Stimulated activated CD8-positive, alpha-beta memory T cell treated with anti-CD3 and anti-CD28 coated beads, Interleukin-15, amount 100 ng/mL, for 1 hour (primary cell): ENCODE data around the gene CDKAL1.

ENCODE experiments used
- DNase-seq: peaks from one replicate; pipeline ENCODE4 v3.0.0-alpha.2; 2020; ENCODE audit warnings: low read depth

The CDKAL1 gene

GRCh38 chr6:20681243-20681684 lies 147.0 kb downstream of the CDKAL1 start:
- no peak for DNase-seq

GRCh38 chr6:20684474-20684873 lies 150.2 kb downstream of the CDKAL1 start:
- no peak for DNase-seq

GRCh38 chr6:20686142-20686541 lies 151.9 kb downstream of the CDKAL1 start:
- no peak for DNase-seq

- no peak for DNase-seq
Observed at GRCh38 chr6:20687494-20687893, 153.2 kb downstream of the CDKAL1 start.

GRCh38 chr6:20688710-20689500 lies 154.6 kb downstream of the CDKAL1 start:
- no peak for DNase-seq

GRCh38 chr6:20691185-20691584 lies 156.9 kb downstream of the CDKAL1 start:
- DNase-seq, result no peak

GRCh38 chr6:20692023-20692422 lies 157.8 kb downstream of the CDKAL1 start:
- no peak for DNase-seq

GRCh38 chr6:20693466-20694063 lies 159.3 kb downstream of the CDKAL1 start:
- no peak for DNase-seq

- DNase-seq, result no peak
Observed at GRCh38 chr6:20696676-20697075, 162.4 kb downstream of the CDKAL1 start.

- DNase-seq, result no peak
Observed at GRCh38 chr6:20698675-20699074, 164.4 kb downstream of the CDKAL1 start.

GRCh38 chr6:20699402-20699801 lies 165.1 kb downstream of the CDKAL1 start:
- DNase-seq, result no peak

GRCh38 chr6:20700375-20700774 lies 166.1 kb downstream of the CDKAL1 start:
- DNase-seq, result no peak

- DNase-seq, result no peak
Observed at GRCh38 chr6:20702366-20702765, 168.1 kb downstream of the CDKAL1 start.

- DNase-seq, result no peak
Observed at GRCh38 chr6:20703049-20703448, 168.8 kb downstream of the CDKAL1 start.

- no peak for DNase-seq
Observed at GRCh38 chr6:20704325-20705025, 170.2 kb downstream of the CDKAL1 start.

GRCh38 chr6:20705741-20706140 lies 171.5 kb downstream of the CDKAL1 start:
- no peak for DNase-seq

GRCh38 chr6:20706238-20706938 lies 172.1 kb downstream of the CDKAL1 start:
- DNase-seq, result no peak

GRCh38 chr6:20706939-20707485 lies 172.8 kb downstream of the CDKAL1 start:
- DNase-seq, result no peak

GRCh38 chr6:20707870-20708269 lies 173.6 kb downstream of the CDKAL1 start:
- DNase-seq, result no peak

- no peak for DNase-seq
Observed at GRCh38 chr6:20708367-20709124, 174.3 kb downstream of the CDKAL1 start.

- DNase-seq, result no peak
Observed at GRCh38 chr6:20709451-20709850, 175.2 kb downstream of the CDKAL1 start.
